Stimulated activated CD4-positive, alpha-beta T cell treated with anti-CD3 and anti-CD28 coated beads, Interleukin-1b, Interleukin-23, amount 100 ng/mL, for 48 hours (primary cell): Measurements from ENCODE around the gene DNALI1.
A peak's percentile ranks its signal among the peaks of the same experiment; 100 is the strongest.
"Not testable (repeated sequence)": the region's sequence is repeated elsewhere in the genome, so short reads cannot be mapped to it uniquely, and the experiment has no call there.

ENCODE experiments used
- DNase-seq: peaks from one replicate; pipeline ENCODE4 v3.0.0-alpha.2; 2020

DNALI1 gene

GRCh38 chr1:37557402-37557801 lies 662 bp downstream of the DNALI1 start:
- no peak for DNase-seq

GRCh38 chr1:37558411-37558810 lies 1.7 kb downstream of the DNALI1 start:
- no peak for DNase-seq

GRCh38 chr1:37559080-37559479 lies 2.3 kb downstream of the DNALI1 start:
- no peak for DNase-seq

- not testable (repeated sequence) for DNase-seq
These were observed 3.2 kb downstream of the DNALI1 start for GRCh38 chr1:37559957-37560379.

GRCh38 chr1:37560401-37561132 lies 3.8 kb downstream of the DNALI1 start:
- no peak for DNase-seq

- peak; percentile 25 for DNase-seq
These were observed 4.7 kb downstream of the DNALI1 start for GRCh38 chr1:37561133-37562132.

GRCh38 chr1:37562984-37563383 lies 6.2 kb downstream of the DNALI1 start:
- no peak for DNase-seq

- DNase-seq = no peak
These were observed 8.2 kb downstream of the DNALI1 start for GRCh38 chr1:37564892-37565291.

- DNase-seq = no peak
These were observed 10.3 kb downstream of the DNALI1 start for GRCh38 chr1:37567023-37567422.

- DNase-seq = no peak
These were observed 14.0 kb downstream of the DNALI1 start for GRCh38 chr1:37570528-37571334.

GRCh38 chr1:37574834-37575480 lies 18.2 kb downstream of the DNALI1 start:
- no peak for DNase-seq

GRCh38 chr1:37575692-37576091 lies 19.0 kb downstream of the DNALI1 start:
- no peak for DNase-seq

- not testable (repeated sequence) for DNase-seq
These were observed 27.8 kb downstream of the DNALI1 start for GRCh38 chr1:37584544-37584943.

- DNase-seq = no peak
These were observed 32.2 kb downstream of the DNALI1 start for GRCh38 chr1:37588939-37589338.

GRCh38 chr1:37593726-37594125 lies 37.0 kb downstream of the DNALI1 start:
- no peak for DNase-seq

- DNase-seq = peak; percentile 97
These were observed 38.9 kb downstream of the DNALI1 start, which contains the start of gene GNL2 for GRCh38 chr1:37595440-37596181. GNL2 (minus strand) TSS chr1:37595937; CDS start chr1:37595822, 115 bp downstream.

GRCh38 chr1:37596182-37596667 lies 39.5 kb downstream of the DNALI1 start:
- DNase-seq = no peak

- DNase-seq = no peak
These were observed 43.2 kb downstream of the DNALI1 start for GRCh38 chr1:37599940-37600339.

GRCh38 chr1:37601441-37601840 lies 44.7 kb downstream of the DNALI1 start:
- no peak for DNase-seq

GRCh38 chr1:37602750-37603694 lies 46.3 kb downstream of the DNALI1 start:
- peak; percentile 34 for DNase-seq
